Measurements from ENCODE around the gene TLX1.

The TLX1 gene

DNA sequence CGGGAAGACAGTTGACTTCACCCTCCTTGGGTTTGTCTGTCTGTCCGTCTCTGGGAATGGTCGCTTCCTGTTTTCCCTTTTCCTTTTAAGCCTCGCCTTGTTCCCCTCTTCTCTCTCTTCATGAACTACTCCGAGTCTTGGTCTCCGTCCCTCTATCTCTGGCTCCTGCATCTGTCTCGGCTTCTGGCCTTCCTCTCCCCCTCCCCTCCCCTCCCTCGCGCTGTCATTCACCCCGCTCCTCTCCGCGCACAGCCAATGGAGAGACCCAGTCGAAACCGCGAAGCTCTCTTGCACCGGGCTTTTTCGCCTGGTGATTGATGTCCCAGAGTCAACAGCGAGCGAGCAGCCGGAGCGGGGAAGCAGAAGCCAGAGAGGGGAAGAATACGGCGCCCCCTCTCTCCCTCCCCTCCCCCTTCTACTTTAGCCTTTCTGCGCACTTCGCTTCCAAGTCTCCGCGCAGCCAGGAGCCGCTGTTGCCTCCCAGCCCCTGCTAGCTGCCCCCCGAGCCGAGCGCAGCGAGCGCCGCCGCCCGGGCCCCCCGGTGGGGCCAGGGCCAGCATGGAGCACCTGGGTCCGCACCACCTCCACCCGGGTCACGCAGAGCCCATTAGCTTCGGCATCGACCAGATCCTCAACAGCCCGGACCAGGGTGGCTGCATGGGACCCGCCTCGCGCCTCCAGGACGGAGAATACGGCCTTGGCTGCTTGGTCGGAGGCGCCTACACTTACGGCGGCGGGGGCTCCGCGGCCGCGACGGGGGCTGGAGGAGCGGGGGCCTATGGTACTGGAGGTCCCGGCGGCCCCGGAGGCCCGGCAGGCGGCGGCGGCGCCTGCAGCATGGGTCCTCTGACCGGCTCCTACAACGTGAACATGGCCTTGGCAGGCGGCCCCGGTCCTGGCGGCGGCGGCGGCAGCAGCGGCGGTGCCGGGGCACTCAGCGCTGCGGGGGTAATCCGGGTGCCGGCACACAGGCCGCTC lies at the start of gene TLX1:
Gene TLX1 (plus strand): TSS at position 317 of the 978 bp plus-strand sequence. CDS start 242 bp downstream, at position 559.
- DNase-seq: peak; percentile 74

DNA sequence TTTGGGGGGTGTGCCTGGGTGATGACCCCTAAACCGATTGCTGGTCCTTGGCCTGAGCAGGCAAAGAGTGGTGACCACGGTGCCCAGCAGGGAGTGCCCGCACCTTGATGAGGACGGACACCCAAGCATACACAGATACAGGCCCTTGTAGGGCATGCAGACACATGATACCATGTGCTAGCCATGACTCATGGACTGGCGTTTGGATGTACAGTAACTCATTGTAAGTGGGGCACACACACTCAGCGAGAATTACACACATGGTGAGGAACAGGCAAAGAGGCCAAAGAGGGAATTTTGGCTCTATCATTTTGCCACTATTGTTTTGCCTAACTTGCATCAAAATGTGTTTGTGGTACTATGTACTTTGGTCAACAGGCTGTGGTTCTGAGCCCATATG lies 45.3 kb upstream of the TLX1 start:
- no peak for DNase-seq

DNA sequence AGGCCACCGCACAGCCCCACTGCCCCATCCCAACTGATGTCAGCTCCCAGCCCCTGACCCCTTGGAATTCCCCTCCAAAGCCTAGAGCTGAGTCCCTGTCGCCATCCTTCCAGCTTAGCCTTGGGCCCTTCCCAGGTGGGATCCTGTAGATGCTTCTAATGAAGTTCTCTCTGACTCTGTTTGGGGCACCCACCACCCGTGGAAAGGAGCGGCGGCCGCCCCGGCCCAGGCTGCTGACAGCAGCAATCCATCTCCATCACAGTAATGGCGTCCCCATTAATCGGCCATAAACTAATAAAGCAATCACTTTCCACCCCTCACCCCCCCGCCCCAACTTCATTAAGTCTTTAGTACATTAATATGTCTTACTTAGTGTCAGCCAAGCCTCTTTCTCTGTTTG lies 43.7 kb upstream of the TLX1 start:
- DNase-seq: no peak

DNA sequence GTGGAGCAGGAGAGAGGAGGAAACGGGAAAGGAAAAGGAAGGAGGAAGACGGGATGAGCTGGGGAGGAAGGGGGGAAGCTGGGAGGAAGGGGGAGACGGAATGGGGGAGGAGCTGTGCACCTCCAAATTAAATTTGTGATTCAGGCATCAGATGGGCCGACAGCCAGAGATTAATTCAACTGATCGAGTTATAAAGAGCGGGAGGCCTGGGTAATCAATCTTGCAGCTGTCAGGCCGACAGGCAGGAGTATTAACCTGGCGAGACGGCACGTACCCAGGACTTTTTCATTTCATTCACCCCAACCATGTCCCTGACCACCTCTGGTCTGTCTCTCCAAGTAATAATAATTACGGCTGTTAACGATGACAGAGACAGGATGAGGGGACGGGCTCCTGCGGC lies 43.1 kb upstream of the TLX1 start:
- no peak for DNase-seq

DNA sequence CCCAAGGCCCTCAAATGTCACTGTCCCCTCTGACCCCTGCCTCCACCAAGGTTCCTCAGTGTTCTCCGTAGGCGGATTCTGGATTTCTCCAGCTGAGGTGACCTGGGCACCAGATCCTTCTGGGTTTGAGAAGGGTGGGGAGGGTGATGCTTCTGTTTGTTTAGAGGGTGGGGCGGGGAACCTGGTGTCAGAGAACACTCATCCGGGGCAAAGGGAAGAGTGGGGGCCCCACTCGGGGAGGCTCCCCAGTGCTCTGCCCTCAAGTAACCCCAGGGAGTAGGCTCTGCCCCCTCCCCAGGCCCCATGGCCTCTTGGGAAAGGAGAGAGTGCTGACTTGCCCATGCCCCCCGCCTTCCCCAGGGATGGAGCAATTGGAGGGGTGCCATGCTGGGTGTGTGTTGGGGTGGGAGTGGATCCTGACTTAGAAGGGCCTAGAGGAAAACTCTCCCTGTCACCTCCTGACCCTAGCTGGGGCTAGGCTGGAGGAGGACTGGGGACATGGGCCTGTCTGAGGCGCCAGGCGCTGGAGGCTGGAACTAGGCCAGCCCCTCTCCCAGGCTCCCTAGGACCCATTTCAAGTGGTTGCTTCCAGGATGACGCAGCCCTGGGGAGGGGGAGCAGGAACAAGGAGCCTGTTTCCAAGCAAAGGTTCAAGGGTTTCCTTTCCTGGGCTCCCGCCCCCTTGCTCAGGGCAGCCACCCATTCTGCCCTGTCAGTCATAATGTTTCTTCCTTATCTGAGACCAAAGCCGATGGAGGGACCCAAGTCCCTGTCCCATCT lies 41.4 kb upstream of the TLX1 start:
- DNase-seq: no peak

DNA sequence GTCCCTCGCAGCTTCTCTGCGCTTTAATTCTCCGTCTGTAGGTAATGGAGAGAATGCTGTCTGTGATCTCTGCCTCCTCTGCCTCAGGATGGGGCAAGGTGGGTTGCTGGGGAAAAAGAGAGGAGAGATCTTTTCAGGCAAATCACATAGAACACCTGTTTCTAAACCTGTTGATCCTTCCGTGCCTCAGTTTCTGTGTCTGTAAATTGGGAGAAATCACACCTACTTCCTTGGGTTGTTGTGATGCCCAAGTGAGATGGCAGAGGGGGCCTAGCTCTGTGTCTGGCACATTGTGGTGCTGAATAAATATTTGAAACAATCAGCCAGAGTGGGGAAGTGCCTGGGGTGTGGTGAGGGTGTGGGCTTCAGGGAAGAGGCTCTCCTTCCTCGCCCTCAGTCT lies 40.5 kb upstream of the TLX1 start:
- no peak for DNase-seq

DNA sequence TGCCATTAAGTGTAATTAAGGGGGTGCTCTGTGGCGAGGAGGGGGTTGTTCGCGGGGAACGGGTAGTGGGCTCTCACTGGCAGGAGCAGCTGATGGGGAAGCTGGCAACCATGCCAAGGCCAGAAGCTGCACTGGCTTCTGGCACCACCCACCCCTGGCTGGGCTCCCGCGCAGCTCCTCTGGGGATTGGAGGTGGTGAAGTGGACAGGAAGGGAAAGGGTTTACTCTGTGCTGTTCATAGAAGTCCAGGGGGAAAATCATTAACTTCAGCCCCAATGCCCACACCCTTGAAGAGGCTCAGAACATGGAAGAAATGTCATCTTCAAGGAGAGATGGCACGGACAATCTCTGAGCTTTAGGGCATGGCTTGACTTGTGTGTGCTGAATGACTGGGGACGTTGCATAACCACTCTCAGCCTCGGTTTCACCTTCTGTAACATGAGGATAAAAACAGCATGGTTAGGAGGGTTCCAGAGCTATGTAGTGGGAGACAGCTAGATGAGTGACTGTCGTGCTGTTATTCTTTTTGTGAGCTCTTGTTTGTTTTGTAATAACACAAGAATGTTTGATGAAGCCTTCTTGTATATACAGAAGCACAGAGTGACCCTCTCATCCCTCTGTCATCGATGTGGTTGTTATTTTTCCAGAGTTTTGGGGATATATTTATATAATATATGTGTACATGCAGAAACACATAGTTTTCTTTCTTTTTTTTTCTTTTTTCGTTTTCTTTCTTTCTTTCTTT lies 39.4 kb upstream of the TLX1 start:
- no peak for DNase-seq

DNA sequence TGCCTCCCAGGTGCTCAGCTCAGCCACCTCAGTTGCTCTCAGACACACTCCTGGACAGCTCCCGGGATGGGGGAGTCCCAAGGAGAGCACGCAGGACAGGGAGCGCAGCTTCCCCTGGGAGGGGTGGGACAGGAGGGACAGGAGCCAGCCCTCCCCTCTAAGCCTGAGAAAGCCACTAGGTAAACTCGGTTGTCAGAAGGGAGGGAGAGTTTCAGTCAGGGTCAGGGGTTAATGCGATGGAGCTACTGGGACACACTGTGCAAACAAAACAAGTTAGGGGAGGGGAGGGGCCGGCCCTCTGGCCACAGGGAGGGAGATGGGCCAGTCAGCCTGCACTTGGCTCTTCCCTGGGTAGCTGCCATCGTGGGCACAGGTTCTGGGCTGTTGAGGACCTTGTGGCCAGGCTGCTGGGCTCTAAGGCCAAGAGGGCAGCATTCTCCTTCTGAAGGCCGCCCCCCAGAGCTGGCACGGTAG lies 38.2 kb upstream of the TLX1 start:
- no peak for DNase-seq

DNA sequence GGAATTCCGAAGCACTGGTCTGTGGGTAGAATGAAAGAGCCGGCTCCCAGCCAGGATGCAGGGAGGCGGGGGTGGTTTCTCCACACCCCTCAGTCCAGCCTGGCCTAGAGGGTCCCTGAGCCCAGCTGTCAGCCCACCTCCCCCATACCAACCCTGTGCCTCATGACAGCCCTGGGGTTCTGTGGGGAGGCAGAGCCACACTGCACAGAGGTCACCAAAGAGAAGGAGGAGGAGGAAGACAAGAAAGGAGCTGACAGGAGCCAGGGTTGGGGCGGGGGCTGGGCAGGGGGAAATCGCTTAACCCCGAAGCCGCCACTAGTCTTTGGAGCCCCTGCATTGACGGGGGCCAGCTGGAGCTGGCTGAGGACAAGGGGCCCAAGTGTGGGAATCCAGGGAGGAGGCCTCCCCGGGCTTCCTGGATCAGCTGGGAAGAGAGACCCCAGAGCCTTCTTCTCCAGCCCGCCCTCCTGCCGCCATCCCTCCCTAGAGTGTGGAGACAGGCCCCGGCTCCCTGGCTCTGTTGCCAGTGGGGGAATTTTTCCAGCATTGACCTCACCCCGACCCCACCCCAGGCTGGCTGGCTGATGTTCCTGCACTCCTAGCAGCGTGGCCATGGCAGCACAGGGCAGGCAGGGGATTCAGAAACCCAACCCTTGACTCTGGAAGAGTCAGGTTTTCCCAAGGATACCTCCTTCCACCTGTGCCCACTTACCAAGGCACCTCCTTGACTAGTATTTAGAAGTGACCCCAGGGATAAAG lies 36.8 kb upstream of the TLX1 start:
- DNase-seq: no peak

DNA sequence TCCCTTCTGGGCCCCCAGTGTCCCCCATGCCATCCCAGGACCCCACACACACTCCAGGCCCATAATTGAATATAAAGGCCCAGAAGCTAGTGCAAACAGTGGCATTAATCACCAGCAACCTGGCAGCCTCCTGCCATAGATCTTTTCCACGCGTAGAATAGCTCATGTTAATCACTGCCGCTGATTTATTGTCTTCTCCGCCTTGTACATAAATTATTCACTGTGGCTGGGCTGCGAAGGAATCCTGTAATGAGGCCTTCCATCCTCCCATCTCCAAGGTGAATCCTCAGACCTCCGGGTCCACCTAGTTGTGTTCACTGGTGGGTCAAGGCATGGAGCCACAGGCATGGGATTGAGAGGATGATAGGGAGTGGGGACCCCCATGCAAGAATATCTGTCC lies 36.1 kb upstream of the TLX1 start:
- DNase-seq: no peak

DNA sequence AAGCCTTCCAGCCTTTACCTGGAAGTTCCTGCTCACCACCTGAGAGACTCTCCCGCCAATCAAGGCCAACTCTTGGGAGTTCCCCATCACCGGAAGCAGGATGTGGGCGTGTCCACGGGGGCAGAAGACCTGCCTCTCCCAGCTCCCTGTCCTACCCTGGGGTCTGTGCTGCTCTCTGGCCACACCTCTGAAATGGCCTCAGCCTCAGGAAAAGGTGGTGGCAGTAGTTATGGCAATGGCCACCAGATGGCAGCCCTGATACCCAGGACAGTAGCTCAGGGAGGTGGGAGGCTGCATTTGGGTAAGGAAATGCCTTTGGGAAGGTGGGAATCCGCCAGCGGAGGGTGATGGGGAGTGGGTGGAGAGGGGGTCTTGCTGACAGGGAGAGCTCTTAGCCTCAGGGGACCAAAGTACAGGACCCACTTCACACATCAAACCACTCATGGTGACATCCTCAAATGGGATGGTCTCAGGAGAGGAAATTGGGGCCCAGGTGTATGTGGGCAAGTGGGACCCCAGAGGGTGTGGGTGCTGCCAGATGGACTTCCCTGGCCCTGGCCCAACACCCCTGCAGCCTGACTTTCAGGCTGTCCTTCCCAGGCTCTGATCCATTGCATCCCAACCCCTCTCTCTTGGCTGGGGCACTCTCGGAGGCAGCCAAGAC lies 35.4 kb upstream of the TLX1 start:
- peak; percentile 95 for DNase-seq

DNA sequence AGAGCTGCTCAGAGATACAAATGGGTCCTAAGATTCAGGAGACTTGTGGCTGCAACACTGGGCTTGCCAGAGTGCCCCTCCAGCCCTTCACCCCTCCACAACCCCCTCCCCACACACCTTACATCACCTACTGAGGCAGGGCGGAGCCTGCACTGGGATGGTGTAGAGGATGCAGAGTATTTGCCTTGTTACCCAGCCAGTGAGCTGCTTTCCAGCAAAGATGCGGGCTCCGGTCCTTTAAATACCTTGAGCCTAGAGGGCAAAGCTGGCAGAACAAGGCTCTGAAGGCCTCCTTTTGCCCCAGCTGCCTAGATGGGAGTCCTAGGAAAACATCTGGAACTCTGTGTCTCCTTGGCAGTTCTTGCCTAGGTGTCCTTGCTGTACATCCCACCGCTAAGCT lies 34.7 kb upstream of the TLX1 start:
- no peak for DNase-seq

DNA sequence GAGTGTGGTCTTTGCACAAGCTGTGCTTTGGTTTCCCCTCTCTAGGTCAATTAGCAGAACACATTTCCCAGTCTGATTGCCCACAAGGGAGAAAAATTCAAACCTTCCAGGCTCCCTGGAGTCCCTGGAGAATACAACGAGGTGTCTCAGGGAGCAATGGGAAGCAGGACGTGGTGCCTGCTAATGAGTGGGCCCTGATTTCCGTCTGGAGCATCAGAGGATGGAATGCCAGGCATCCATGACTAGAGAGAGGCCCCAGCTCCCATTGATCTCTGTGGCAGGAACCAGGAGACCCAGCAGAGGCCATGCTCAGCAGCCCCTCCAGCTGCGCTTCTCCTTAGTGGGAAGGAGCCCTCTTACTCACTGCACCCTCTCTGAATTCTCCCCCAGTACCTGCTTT lies 33.2 kb upstream of the TLX1 start:
- no peak for DNase-seq

DNA sequence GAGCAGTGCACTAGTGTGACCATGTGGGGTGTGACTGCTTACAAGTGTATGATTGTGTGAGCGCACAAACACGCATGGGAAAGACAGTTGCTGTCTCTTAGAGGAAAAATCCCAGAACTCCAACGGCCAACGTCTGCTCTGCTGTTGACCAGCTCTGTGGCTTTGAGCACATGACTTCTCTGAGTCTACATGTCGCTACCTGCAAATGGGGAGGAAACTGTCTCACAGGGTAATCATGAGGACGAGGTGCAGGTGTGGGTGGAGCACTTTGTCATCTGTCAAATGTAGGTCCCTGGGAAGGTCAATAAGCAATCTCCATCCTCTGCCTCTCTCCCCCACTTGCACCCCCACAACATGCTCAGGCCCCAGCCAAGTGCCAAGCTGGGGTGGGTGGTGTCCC lies 31.2 kb upstream of the TLX1 start:
- DNase-seq: no peak

DNA sequence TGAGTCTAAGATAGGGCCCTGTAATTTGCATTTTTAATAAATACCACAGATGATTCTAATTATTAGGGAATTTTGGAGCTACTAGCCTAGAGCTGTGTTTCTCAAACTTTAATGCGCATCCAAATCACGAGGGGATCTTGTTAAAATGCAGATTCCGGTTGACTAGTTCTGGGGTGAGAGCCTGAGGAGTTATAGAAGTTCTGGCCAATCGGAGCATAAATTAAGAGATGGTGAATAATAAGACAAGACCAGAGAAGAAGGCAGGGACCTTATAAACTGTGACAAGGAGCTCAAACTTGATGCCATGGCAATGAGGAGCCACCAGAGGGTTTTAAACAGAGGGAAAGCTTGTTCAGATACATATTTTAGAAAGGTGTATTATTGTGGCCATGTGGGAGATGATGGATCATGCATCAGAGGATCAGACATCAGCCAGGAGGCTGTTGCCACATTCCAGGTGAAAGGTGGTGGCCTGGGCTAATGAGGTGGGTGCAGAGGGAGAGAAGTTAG lies 29.7 kb upstream of the TLX1 start:
- no peak for DNase-seq

DNA sequence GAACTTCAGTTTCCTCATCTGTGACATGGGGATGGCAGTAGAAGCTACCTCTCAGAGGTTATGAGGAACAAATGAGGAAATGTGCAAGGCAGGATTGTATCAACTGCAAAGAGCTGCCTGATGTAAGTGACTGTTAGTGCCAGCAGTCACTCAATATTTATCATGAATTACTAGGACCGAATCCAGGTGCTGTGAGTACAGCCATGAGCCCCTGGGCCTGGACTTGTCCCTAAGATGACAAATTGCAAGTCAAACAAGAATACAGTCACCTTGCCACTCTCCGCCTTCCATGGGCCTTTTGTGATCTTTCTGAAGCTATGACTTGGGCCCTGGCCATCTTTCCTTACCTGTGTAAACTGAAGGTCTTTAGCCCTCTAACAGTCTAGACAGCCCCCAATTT lies 27.7 kb upstream of the TLX1 start:
- DNase-seq: no peak

DNA sequence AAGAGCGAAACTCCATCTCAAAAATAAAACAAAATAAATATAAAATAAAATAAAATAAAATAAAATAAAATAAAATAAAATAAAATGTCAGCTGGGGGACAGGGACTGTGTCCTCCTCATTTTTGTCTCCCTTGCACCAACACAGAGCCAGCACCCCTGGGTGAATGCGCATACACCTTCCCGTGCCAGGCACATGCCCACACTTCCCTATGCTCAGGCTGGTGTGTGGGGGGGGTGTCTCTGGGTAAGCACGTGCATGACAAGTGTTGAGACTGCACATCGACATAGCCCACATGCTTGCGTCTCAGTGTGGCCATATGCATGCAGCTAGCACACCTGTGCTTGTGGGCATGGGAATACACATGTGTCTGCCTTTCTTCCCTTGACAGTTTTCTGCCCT lies 24.7 kb upstream of the TLX1 start:
- no peak for DNase-seq

DNA sequence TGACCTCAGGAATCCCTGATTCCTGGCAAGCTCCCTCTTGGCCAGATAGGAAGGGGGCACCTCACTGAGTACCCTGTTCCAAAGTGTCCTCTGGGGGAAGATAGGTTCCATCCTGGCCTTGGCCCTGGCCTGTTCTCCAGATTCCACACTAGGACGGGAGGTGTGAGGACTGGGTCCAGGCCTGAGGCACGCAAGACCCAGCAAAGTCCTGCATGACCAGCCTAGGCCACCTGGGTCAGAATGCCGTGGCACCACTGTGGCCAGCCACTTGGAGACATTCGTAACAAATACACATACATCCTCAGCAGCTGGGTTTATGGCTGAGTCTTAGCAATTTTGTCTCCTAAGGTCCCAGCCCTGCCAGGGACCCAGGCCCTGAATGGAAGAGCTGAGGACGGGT lies 23.3 kb upstream of the TLX1 start:
- no peak for DNase-seq

DNA sequence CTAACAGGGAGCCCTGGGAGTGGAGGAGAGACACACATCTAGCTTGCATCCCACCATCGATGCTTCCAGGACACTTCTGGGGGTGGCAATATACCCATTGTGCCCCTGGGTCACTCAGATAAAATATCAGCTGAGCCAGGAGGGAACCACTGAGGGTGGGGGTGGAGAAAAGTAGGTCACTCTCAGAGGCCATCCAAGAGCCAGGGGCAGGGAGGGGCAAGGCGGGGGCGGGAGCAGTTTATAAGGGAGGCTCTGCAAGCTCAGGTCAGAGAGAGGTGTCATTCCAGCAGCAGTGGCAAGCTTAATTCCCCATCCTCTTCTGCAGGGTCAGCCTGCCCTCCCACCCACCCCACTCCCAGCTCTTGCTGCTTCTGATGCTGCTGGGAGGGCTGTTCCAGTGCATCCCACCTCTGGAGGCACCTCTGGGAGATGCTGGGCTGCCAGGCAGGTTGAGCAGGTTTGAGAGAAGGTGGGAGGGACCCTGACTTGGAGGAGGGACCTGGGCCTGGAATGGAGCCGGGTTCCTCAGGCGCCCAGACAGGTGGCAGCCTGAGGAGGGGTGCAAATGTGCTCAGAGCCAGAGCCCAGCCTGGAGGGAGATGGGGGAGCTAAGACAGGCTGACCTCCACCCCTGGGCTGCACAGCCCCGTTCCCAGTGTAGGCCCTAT lies 20.1 kb upstream of the TLX1 start:
- DNase-seq: peak; percentile 81

DNA sequence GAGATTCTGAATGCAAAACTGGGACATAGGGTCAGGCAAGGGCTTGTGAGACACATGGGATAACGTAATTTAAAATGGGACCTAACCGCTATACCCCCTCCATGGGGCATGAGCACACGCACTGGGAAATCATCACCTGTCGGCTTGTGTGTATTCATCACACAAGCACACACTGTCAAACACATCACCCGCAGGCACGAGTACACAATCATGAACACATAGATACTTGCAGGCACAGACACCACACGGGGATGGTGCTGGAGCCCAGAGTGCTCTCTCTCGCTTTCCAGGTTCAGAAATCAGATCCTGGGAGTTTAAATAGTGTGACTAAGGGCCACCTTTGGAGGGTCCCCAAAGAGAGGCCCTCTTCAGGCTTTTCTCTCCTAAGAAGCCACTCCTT lies 19.6 kb upstream of the TLX1 start:
- no peak for DNase-seq

All from NCI-H510A (cell line).